Gastroesophageal sphincter (tissue), 4 donors: ENCODE data around the gene ZNF320. TPM values are rescaled to one million over a fixed set of nuclear protein-coding genes. Genes with fewer than 3 reads are reported as not detected.
"Not testable (repeated sequence)": the region's sequence is repeated elsewhere in the genome, so short reads cannot be mapped to it uniquely, and the experiment has no call there.

Experiments
- ATAC-seq: fragments of 150-250 bp; one replicate; pipeline ENCODE4 v1.9.1; 2016; ENCODE audit warnings: mild to moderate bottlenecking, moderate library complexity
- H3K27ac ChIP-seq, 4 donors: fragments of 200-600 bp; sonication (generic) in 3 of 4; 1 replicate in 3 of 4; 2 replicates in 1 of 4; pipeline ENCODE4 v1.5.1; 2016 to 2019
- H3K27me3 ChIP-seq: fragments of 200-600 bp; sonication (generic); one replicate; pipeline ENCODE4 v1.5.1; 2019
- H3K36me3 ChIP-seq, 2 donors: fragments of 200-600 bp; sonication (generic); one replicate each; pipeline ENCODE4 v1.5.1; 2019; ENCODE audit warnings: control low read depth in 1 of 2
- H3K4me1 ChIP-seq, 3 donors: fragments of 200-600 bp; sonication (generic); 1 replicate in 2 of 3; 2 replicates in 1 of 3; pipeline ENCODE4 v1.5.1; 2016 to 2019; ENCODE audit warnings: control low read depth in 2 of 3
- H3K4me3 ChIP-seq, 2 donors: fragments of 200-600 bp; sonication (generic); one replicate each; pipeline ENCODE4 v1.5.1; 2019; ENCODE audit warnings: mild to moderate bottlenecking in 1 of 2, moderate library complexity in 1 of 2
- H3K9me3 ChIP-seq, 3 donors: fragments of 200-600 bp; sonication (generic); one replicate each; pipeline ENCODE4 v1.5.1; 2017 to 2019; ENCODE audit warnings: control low read depth in 2 of 3
- POLR2A ChIP-seq, 2 donors: fragments of 450-650 bp; IDR thresholded peaks; one replicate each; pipeline ENCODE4 v1.6.1; 2017; ENCODE audit warnings: antibody characterized with exemption in 2 of 2, mild to moderate bottlenecking in 2 of 2, moderate library complexity in 1 of 2
- POLR2AphosphoS5 ChIP-seq: sonication (generic); formaldehyde crosslinking; IDR thresholded peaks from one replicate; pipeline ENCODE4 v1.6.1; 2017; ENCODE audit warnings: antibody characterized with exemption
- WGBS, 2 donors: methylation state at CpG; one replicate each; pipeline ENCODE4 v1.1.5; 2018; ENCODE audit warnings: low coverage in 1 of 2; 5-methylcytosine and 5-hydroxymethylcytosine counted together
- small RNA-seq, 4 donors: library from RNA; depleted of rRNA; stranded (forward); fragments of <200 nt; gene quantifications; one replicate each; pipeline ENCODE3, GENCODE V24; 2016
- total RNA-seq, 4 donors: library from RNA; depleted of rRNA; stranded (reverse); fragments of >200 nt; gene quantifications; one replicate each; pipeline ENCODE4 v1.1.0, GENCODE V29; 2016

ZNF320 gene
- total RNA-seq, 4 donors from 2014 or later = 8.4 to 16.2 (median 12.1) TPM

GRCh38 chr19:52857378-52858191, 39.9 kb downstream of the ZNF320 start, which contains the start of gene ZNF468:
ZNF468 (minus strand) TSS chr19:52857619; CDS start chr19:52854272, 3,347 bp downstream.
- Histone ChIP-seq H3K4me3 (peak within 1 kb of the TSS; percentile 47 to 65), H3K36me3 (peaks cover 0 to 18% of the 10 kb centered on the region in 2 donors), H3K27ac (peak within 1 kb of the TSS; percentile 7 to 79 (median 78)), H3K4me1 (peaks cover 0 to 20% (median 0%) of the 10 kb centered on the region in 3 donors)
- peak; percentile 99 for ATAC-seq
- WGBS, 2 donors = 0% methylated on average over 5 of the region's 43 CpGs
- not testable (repeated sequence) for H3K27me3 ChIP-seq, H3K9me3 ChIP-seq
- TF ChIP-seq POLR2A (IDR thresholded peaks at IDR 0.05) = peak; percentile 65 to 67
- peak; percentile 72 for TF ChIP-seq POLR2AphosphoS5

DNA sequence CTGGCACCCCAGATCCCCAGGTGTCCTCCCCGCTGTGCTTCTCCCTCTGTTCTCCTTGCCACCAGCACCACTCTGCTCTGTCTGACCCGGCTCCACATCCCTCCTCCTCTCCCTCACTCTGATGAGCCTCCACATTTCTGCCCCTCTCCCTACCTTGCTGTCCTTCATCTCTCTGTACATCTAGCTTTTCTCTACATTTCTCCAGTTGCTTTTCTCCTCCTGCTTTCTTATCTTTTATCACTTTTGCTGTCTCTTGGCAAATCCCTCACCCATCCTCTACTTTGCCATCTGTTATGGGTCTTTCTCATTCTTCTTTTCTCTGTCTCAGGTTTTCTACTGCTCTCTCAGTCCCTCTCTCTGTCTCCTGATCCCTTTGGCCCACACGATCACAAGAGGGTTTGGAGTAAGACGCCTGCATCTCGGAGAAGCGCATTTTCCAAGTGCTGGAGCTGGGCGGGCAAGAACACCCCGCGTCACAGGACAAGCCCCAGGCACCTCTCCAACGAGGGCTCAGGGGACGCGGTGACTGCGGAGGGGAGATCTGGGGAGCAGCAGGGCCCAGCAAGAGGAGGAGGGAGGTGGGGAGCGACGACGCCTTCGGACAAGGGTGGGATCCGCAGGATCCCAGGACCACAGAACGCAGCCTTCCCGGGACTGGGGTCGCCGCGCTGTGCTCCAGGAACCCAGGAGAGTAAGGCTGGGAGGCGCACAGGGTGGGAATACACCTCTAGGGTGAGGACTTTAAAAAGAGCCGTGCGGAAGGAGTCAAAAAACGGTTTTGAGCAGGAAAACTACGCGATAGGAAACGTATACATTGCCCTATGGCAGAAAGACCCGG, 40.7 kb downstream of the ZNF320 start:
- Histone ChIP-seq H3K4me3 (peak overlapping the region; percentile 47 to 65), H3K4me1 (peaks cover 0 to 20% (median 0%) of the 10 kb centered on the region in 3 donors), H3K36me3 (peaks cover 0 to 26% of the 10 kb centered on the region in 2 donors), H3K27ac (peak overlapping the region; percentile 7 to 79 (median 78))
- H3K27me3 ChIP-seq, H3K9me3 ChIP-seq: not testable (repeated sequence)
- 3 to 10% methylated on average over 10 to 16 of the region's 31 CpGs for WGBS, 2 donors
- peak; percentile 29 for ATAC-seq

Small RNA genes lying within 50 kb of the gene (small RNA-seq; reads per million reads assigned to genes)
- 0 to 0.54 (median 0) reads per million in 4 donors for gene ZNF320

Other genes starting within 250 kb of the ZNF320 start
- gene ZNF611, start 162.6 kb downstream of the ZNF320 start, total RNA-seq = 10 to 100 TPM in 2 of 4 donors, 1 to 10 TPM in 2; 4.8 to 14.6 (median 9.7) TPM
- 10 to 100 TPM in 1 of 4 donors, 1 to 10 TPM in 3; 3.2 to 10.9 (median 6.6) TPM for gene ZNF600, start 110.8 kb downstream of the ZNF320 start, total RNA-seq
- gene ZNF28, start 76.0 kb downstream of the ZNF320 start, total RNA-seq = 10 to 100 TPM in 2 of 4 donors, 1 to 10 TPM in 2; 6.1 to 25.2 (median 11.1) TPM
- 10 to 100 TPM; 10.0 to 17.0 (median 13.2) TPM for gene ZNF468, start 40.0 kb downstream of the ZNF320 start, total RNA-seq
- 1 to 10 TPM; 2.6 to 4.1 (median 3.0) TPM for gene ZNF888, start 25.8 kb upstream of the ZNF320 start, total RNA-seq
- 1 to 10 TPM; 5.3 to 7.8 (median 6.8) TPM for gene ZNF816, start 65.2 kb upstream of the ZNF320 start, total RNA-seq
- not detected for gene ERVV-1, start 116.3 kb upstream of the ZNF320 start, total RNA-seq
- gene ERVV-2, start 147.1 kb upstream of the ZNF320 start, total RNA-seq = not detected
- 10 to 100 TPM; 21.4 to 71.1 (median 31.7) TPM for gene ZNF160, start 205.8 kb upstream of the ZNF320 start, total RNA-seq
- 10 to 100 TPM in 3 of 4 donors, 1 to 10 TPM in 1; 8.6 to 35.0 (median 14.1) TPM for gene ZNF415, start 235.3 kb upstream of the ZNF320 start, total RNA-seq